ENCODE data around the gene SPECC1. TPM values are rescaled to one million over a fixed set of nuclear protein-coding genes. Genes with fewer than 3 reads are reported as not detected.
"Not testable (repeated sequence)": the region's sequence is repeated elsewhere in the genome, so short reads cannot be mapped to it uniquely, and the experiment has no call there.

SPECC1 gene
- total RNA-seq, 1 donor from 2014 or later = 26.9 TPM

GRCh38 chr17:20105539-20106280 is 96.6 kb downstream of the SPECC1 start:
- Histone ChIP-seq H3K27me3 (ENCODE audit: low read depth) (no peaks in the 10 kb centered on the region), H3K27ac (no peak overlapping the region), H3K4me3 (no peak overlapping the region), H3K4me1 (no peaks in the 10 kb centered on the region), H3K9me3 (no peaks in the 10 kb centered on the region), H3K36me3 (no peaks in the 10 kb centered on the region)
- intact Hi-C loops (cut with DNase I) = no loop called here
- no peak for ATAC-seq
- no peak for DNase-seq
- TF ChIP-seq, protein P1, sequence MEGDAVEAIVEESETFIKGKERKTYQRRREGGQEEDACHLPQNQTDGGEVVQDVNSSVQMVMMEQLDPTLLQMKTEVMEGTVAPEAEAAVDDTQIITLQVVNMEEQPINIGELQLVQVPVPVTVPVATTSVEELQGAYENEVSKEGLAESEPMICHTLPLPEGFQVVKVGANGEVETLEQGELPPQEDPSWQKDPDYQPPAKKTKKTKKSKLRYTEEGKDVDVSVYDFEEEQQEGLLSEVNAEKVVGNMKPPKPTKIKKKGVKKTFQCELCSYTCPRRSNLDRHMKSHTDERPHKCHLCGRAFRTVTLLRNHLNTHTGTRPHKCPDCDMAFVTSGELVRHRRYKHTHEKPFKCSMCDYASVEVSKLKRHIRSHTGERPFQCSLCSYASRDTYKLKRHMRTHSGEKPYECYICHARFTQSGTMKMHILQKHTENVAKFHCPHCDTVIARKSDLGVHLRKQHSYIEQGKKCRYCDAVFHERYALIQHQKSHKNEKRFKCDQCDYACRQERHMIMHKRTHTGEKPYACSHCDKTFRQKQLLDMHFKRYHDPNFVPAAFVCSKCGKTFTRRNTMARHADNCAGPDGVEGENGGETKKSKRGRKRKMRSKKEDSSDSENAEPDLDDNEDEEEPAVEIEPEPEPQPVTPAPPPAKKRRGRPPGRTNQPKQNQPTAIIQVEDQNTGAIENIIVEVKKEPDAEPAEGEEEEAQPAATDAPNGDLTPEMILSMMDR (IDR thresholded peaks at IDR 0.05) = no peak

- ATAC-seq, H3K27ac ChIP-seq: not testable (repeated sequence)
Measured at GRCh38 chr17:20106446-20106845, 97.3 kb downstream of the SPECC1 start.

GRCh38 chr17:20109076-20109475 is 99.9 kb downstream of the SPECC1 start:
- Histone ChIP-seq H3K4me1 (no peaks in the 10 kb centered on the region), H3K36me3 (no peaks in the 10 kb centered on the region), H3K4me3 (no peak overlapping the region), H3K27me3 (ENCODE audit: low read depth) (no peaks in the 10 kb centered on the region), H3K27ac (no peak overlapping the region), H3K9me3 (no peaks in the 10 kb centered on the region)
- no peak for ATAC-seq
- TF ChIP-seq, protein P1 (IDR thresholded peaks at IDR 0.05) = no peak
- no peak for DNase-seq
- intact Hi-C loops (cut with DNase I) = no loop called here

More at GRCh38 chr17:20106446-20106845, 97.3 kb downstream of the SPECC1 start:
- H3K36me3 ChIP-seq; H3K9me3 ChIP-seq; intact Hi-C loops (cut with DNase I); H3K4me1 ChIP-seq; H3K27me3 ChIP-seq (ENCODE audit: low read depth); H3K4me3 ChIP-seq; DNase-seq: not testable (repeated sequence)

DNA sequence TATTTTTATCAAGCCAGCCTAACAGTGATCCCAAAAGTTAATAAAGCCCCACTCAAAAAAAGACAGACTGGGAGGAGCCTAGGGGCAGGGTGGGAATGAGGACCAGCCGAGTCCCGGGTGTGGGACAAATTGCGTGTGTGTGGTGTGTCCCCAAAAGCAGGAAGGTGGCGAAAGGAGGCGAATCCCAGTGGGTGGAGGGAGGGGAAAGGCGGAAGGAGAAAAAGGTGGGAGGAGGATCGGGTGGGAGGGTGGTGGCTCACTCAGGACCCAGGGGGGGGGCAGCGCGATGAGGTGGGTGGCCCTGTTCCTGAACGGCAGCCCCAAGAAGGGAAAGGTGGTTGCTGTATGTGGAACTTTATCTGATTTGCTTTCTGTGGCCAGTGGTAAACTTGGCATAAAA is 102.4 kb downstream of the SPECC1 start:
- H3K27ac ChIP-seq = no peak overlapping the region
- H3K27me3 ChIP-seq (ENCODE audit: low read depth) = no peaks in the 10 kb centered on the region
- no peaks in the 10 kb centered on the region for H3K4me1 ChIP-seq
- H3K9me3 ChIP-seq = no peaks in the 10 kb centered on the region
- no peak for DNase-seq
- ATAC-seq = no peak
- no peak overlapping the region for H3K4me3 ChIP-seq
- intact Hi-C loops (cut with DNase I) = loop anchor here (10.0 kb wide), 1 partner anchor 107 kb away; the partner anchor contains the start of gene SPECC1
- H3K36me3 ChIP-seq = no peaks in the 10 kb centered on the region
- TF ChIP-seq, protein P1 (IDR thresholded peaks at IDR 0.05) = no peak

- Histone ChIP-seq H3K36me3 (no peaks in the 10 kb centered on the region), H3K9me3 (no peaks in the 10 kb centered on the region), H3K4me3 (no peak overlapping the region), H3K27me3 (ENCODE audit: low read depth) (no peaks in the 10 kb centered on the region), H3K4me1 (no peaks in the 10 kb centered on the region), H3K27ac (no peak overlapping the region)
- TF ChIP-seq, protein P1 (IDR thresholded peaks at IDR 0.05) = no peak
- no peak for DNase-seq
- no peak for ATAC-seq
- intact Hi-C loops (cut with DNase I) = loop anchor here (10.0 kb wide), 1 partner anchor 110 kb away; the partner anchor contains the start of gene SPECC1
Measured at GRCh38 chr17:20114466-20114865, 105.3 kb downstream of the SPECC1 start.

DNA sequence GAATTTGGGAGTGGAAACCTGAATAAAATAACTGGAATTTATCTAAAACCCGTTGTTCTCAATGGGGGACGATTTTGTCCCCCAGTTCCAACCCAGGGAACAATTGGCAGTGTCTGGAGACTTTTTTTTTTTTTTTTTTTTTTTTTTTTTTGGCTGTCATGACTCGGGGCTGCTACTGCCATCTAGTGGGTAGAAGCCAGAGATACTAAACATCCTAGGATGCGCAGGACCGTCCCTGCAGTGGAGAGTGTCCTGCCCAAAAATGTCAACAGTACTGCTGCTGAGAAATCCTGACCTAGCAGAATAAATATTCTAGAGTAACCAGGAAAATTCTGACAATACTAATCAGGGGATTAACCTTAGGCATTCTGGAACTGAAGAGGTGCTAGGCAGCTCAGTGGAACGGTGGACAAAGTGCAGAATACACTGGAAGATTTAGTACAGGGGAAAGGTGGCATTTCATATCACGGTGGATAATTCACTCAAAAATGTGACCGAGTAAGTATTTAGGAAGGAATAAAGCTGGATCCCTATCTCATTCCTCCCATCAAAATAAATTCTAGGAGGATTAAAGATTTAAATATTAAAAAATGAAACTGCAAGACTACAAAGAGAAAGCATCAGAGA is 107.6 kb downstream of the SPECC1 start:
- no peak overlapping the region for H3K27ac ChIP-seq
- ATAC-seq = peak; percentile 71 to 80
- no peak overlapping the region for H3K4me3 ChIP-seq
- intact Hi-C loops (cut with DNase I) = loop anchor here (10.0 kb wide), 1 partner anchor 112 kb away; the partner anchor contains the start of gene SPECC1
- no peak for DNase-seq
- H3K4me1 ChIP-seq = peaks cover 5% of the 10 kb centered on the region
- no peaks in the 10 kb centered on the region for H3K9me3 ChIP-seq
- TF ChIP-seq, protein P1 (IDR thresholded peaks at IDR 0.05) = peak; percentile 78
- no peaks in the 10 kb centered on the region for H3K36me3 ChIP-seq
- no peaks in the 10 kb centered on the region for H3K27me3 ChIP-seq (ENCODE audit: low read depth)

All from lower lobe of right lung (tissue), 2 donors.